ENCODE data around the gene ELOVL6.

- TF ChIP-seq CTCF (conservative IDR thresholded peaks at IDR 0.05; ENCODE audit: low read depth, low read length) (no peak), POLR2A (IDR thresholded peaks at IDR 0.05; ENCODE audit: low read depth, low read length) (no peak), MXI1 (IDR thresholded peaks at IDR 0.05; ENCODE audit: borderline replicate concordance, low read depth, low read length) (no peak), BHLHE40 (IDR thresholded peaks at IDR 0.05; ENCODE audit: low read depth, low read length) (no peak), MAFK (IDR thresholded peaks at IDR 0.05; ENCODE audit: low read depth, low read length) (no peak), SMC3 (IDR thresholded peaks at IDR 0.05; ENCODE audit: low read depth, low read length) (no peak), RCOR1 (IDR thresholded peaks at IDR 0.05; ENCODE audit: insufficient replicate concordance, low read length) (no peak)
- TF ChIP-seq, protein P1, sequence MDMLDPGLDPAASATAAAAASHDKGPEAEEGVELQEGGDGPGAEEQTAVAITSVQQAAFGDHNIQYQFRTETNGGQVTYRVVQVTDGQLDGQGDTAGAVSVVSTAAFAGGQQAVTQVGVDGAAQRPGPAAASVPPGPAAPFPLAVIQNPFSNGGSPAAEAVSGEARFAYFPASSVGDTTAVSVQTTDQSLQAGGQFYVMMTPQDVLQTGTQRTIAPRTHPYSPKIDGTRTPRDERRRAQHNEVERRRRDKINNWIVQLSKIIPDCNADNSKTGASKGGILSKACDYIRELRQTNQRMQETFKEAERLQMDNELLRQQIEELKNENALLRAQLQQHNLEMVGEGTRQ (IDR thresholded peaks at IDR 0.05; ENCODE audit: low read depth, low read length): no peak
Observed at GRCh38 chr4:110071466-110071865, 126.9 kb downstream of the ELOVL6 start.
